ENCODE data around the gene CC2D2A. TPM values are rescaled to one million over a fixed set of nuclear protein-coding genes. Genes with fewer than 3 reads are reported as not detected.

CC2D2A gene
- total RNA-seq, 1 experiment from 2014 or later = 10.2 TPM

GRCh38 chr4:15466596-15466995 lies 3.1 kb upstream of the CC2D2A start:
- CTCF ChIA-PET = no interaction called here

More at GRCh38 chr4:15466596-15466995, 3.1 kb upstream of the CC2D2A start:
- H3K27me3 Mint-ChIP-seq (ENCODE audit: low read depth) = no peaks in the 10 kb centered on the region
- H3K9me3 Mint-ChIP-seq = no peaks in the 10 kb centered on the region
- no peak overlapping the region for H3K4me3 Mint-ChIP-seq
- no peak for DNase-seq (ENCODE audit: low spot score)
- POLR2A ChIA-PET = no interaction called here
- ATAC-seq = no peak
- no peaks in the 10 kb centered on the region for H3K36me3 Mint-ChIP-seq
- peaks cover 25% of the 10 kb centered on the region for H3K4me1 Mint-ChIP-seq
- no peak overlapping the region for H3K27ac Mint-ChIP-seq
- TF ChIP-seq ZNF423 (CRISPR knock-in tag; IDR thresholded peaks at IDR 0.05) = no peak
- no peak for TF ChIP-seq ATF2 (CRISPR knock-in tag; IDR thresholded peaks at IDR 0.05; ENCODE audit: borderline replicate concordance, low read depth)
- TF ChIP-seq TEAD1 (CRISPR knock-in tag; IDR thresholded peaks at IDR 0.05) = no peak
- no peak for TF ChIP-seq PRDM15 (CRISPR knock-in tag; IDR thresholded peaks at IDR 0.05)
- no peak for TF ChIP-seq ATF1 (CRISPR knock-in tag; IDR thresholded peaks at IDR 0.05)
- TF ChIP-seq FOXJ3 (CRISPR knock-in tag; IDR thresholded peaks at IDR 0.05; ENCODE audit: borderline replicate concordance) = no peak
- TF ChIP-seq SP1 (CRISPR knock-in tag; conservative IDR thresholded peaks at IDR 0.05) = no peak
- no peak for TF ChIP-seq MAX (CRISPR knock-in tag; IDR thresholded peaks at IDR 0.05)
- TF ChIP-seq ATF6 (CRISPR knock-in tag; IDR thresholded peaks at IDR 0.05) = no peak
- no peak for TF ChIP-seq PRRX2 (CRISPR knock-in tag; IDR thresholded peaks at IDR 0.05)
- TF ChIP-seq SMAD4 (CRISPR knock-in tag; IDR thresholded peaks at IDR 0.05) = no peak
- no peak for TF ChIP-seq CREB1 (CRISPR knock-in tag; IDR thresholded peaks at IDR 0.05)
- TF ChIP-seq ZSCAN18 (CRISPR knock-in tag; IDR thresholded peaks at IDR 0.05) = no peak
- no peak for TF ChIP-seq CBFB (CRISPR knock-in tag; IDR thresholded peaks at IDR 0.05; ENCODE audit: low read depth)
- TF ChIP-seq IRF2 (CRISPR knock-in tag; IDR thresholded peaks at IDR 0.05; ENCODE audit: borderline replicate concordance, low read depth) = no peak

Data from WTC11 (cell line).